RWPE1 (cell line): ENCODE results near the gene KLHL11.
A peak's percentile ranks its signal among the peaks of the same experiment; 100 is the strongest.
"Not testable (repeated sequence)": the region's sequence is repeated elsewhere in the genome, so short reads cannot be mapped to it uniquely, and the experiment has no call there.

ENCODE experiments used
- CTCF ChIA-PET: fragments of 350-600 bp; sonication (Branson Sonifier 250); formaldehyde crosslinking; extraction: SDS; loops from one replicate; lab custom pipeline; 2021; lab: Yijun Ruan, JAX
- POLR2A ChIA-PET: fragments of 400-600 bp; formaldehyde crosslinking; extraction: SDS; loops from one replicate; lab custom pipeline; 2020; ENCODE audit warnings: antibody characterized with exemption; ENCODE audit not compliant: low non-redundant PET; lab: Yijun Ruan, JAX
- DNase-seq: peaks from one replicate; pipeline ENCODE4 v3.0.0; 2012; ENCODE audit warnings: low spot score
- H3K27ac ChIP-seq: fragments of 450-650 bp; 2 replicates; pipeline ENCODE4 v1.5.1; 2017
- CTCF ChIP-seq: fragments of 450-650 bp; conservative IDR thresholded peaks from 2 replicates; pipeline ENCODE4 v1.5.1; 2017; ENCODE audit warnings: low read depth, mild to moderate bottlenecking

The KLHL11 gene

DNA sequence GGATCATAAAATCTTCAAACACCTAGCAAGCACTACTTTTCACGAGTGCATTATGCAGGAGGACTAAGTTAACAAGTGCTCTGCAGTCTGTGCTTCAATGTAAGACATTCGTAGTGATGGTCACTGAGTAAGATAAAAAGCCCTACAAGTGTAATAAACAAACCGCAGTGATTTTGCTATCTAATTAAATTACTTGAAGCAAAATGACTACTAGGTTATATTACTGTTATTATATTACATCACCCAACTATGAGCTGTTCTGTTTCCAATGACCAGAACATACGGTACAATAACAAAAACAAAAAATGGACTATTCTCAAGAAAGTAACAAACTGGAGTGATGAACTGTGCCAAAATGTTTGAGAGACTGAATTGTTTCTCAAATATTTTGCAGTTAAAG lies 16.4 kb downstream of the KLHL11 start:
- POLR2A ChIA-PET: no interaction called here

DNA sequence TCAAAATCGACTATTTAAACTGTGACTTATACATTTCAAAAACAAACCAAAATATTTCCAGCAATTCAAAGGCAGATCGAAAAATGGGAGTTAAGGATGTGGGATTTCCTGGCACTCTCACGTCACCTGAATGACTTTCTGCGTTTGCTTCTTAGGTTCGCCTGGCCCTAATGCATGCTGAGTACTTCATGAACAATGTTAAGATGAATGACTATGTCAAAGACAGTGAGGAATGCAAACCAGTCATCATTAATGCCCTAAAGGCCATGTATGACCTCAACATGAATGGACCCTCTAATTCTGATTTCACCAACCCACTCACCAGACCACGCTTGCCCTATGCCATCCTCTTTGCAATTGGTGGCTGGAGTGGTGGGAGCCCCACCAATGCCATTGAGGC lies 20.3 kb downstream of the KLHL11 start:
- ChIA-PET POLR2A (no interaction called here), CTCF (no interaction called here)
- no peak for TF ChIP-seq CTCF
- no peak overlapping the region for H3K27ac ChIP-seq
- peak; percentile 18 for DNase-seq

More for the DNA sequence above, 16.4 kb downstream of the KLHL11 start:
- TF ChIP-seq CTCF: no peak
- H3K27ac ChIP-seq: no peak overlapping the region
- no peak for DNase-seq
- CTCF ChIA-PET: no interaction called here

DNA sequence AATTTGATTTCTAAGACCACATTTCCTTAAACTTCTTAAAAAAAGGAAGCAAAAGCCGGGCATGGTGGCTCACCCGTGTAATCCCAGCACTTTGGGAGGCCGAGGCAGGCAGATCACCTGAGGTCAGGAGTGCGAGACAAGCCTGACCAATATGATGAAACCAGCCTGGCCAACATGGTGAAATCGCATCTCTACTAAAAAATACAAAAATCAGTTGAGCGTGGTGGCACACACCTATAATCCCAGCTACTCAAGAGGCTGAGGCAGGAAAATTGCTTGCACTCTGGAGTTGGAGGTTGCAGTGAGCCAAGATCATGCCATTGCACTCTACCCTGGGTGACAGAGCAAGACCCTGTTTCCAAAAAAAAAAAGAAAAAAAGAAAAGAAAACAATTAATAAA lies 24.4 kb downstream of the KLHL11 start:
- CTCF ChIA-PET, H3K27ac ChIP-seq, POLR2A ChIA-PET, DNase-seq: not testable (repeated sequence)

DNA sequence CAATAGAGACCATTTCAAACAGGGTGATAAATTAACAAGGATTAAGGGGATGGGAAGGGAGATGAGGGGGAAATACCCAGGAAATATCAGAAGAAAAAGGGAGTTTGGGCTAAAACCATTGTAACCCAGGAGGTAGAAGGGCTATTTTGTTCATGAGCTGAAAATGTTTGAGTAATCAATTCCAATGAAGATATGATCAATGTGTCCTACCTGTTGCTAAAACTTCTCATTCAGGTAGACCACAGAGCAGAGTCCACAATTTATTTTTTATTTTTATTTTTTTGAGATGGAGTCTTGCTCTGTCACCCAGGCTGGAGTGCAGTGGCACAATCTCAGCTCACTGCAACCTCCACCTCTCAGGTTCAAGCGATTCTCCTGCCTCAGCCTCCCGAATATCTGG lies 25.8 kb downstream of the KLHL11 start:
- H3K27ac ChIP-seq, DNase-seq, POLR2A ChIA-PET: not testable (repeated sequence)
- CTCF ChIA-PET: interaction anchor here (0.6 kb wide), 1 partner anchor 14 kb away, joined by 3 read pairs; no protein-coding TSS in a partner anchor

- CTCF ChIA-PET: interaction anchor here (0.6 to 0.8 kb wide), 4 partner anchors 16 to 741 kb away, joined by 3 to 5 read pairs (median 4); partner anchors contain the start of gene P3H4
- no peak for TF ChIP-seq CTCF
- POLR2A ChIA-PET: no interaction called here
- H3K27ac ChIP-seq: no peak within 1 kb of the TSS
- DNase-seq: no peak
Measured at GRCh38 chr17:41837761-41838538, 27.3 kb downstream of the KLHL11 start, which contains the start of gene KLHL10. Gene KLHL10 (plus strand): TSS chr17:41837825. CDS start chr17:41837933, 108 bp downstream.

DNA sequence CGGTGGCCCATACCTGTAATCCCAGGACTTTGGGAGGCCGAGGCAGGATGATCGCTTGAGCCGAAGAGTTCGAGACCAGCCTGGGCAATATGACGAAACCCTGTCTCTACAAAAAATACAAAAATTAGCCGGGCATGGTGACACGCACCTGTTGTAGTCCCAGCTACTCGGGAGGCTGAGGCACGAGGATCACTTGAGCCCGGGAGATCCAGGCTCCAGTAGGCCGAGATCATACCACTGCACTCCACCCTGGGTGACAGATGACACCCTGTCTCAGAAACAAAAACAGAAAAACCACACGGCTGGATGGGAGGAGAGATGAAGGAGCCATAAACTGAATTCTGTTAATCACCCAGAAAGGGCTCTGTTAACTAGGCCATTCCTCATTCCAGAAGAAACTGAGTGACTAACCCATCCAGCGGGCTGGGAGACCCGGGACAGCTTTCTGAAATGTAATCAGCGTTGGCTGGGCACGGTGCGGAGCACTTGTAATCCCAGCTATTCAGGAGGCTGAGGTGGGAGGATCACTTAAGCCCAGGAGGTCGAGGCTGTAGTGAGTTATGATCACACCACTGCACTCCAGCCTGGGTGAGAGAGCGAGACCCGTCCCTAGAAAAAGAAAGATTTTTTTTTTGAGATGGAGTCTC lies 28.6 kb downstream of the KLHL11 start:
- DNase-seq: no peak
- ChIA-PET POLR2A (no interaction called here), CTCF (interaction anchor here (0.6 kb wide), 1 partner anchor 27 kb away, joined by 3 read pairs; no protein-coding TSS in a partner anchor)
- H3K27ac ChIP-seq: peak overlapping the region; percentile 74
- no peak for TF ChIP-seq CTCF

GRCh38 chr17:41835800-41836549 lies 29.2 kb downstream of the KLHL11 start, which contains the start of gene NT5C3B:
Gene NT5C3B (minus strand): TSS chr17:41836232. CDS start chr17:41836193, 39 bp downstream.
- POLR2A ChIA-PET: no interaction called here
- CTCF ChIA-PET: interaction anchor here (0.6 kb wide), 1 partner anchor 28 kb away, joined by 3 read pairs; no protein-coding TSS in a partner anchor
- peak within 1 kb of the TSS; percentile 74 for H3K27ac ChIP-seq
- no peak for TF ChIP-seq CTCF
- DNase-seq: peak; percentile 72
